ENCODE data around the gene ATP6V0D1.
A peak's percentile ranks its signal among the peaks of the same experiment; 100 is the strongest.

Gene ATP6V0D1

GRCh38 chr16:67445441-67445912, 35.5 kb downstream of the ATP6V0D1 start:
- ATAC-seq (no peak), DNase-seq (no peak)

- DNase-seq (no peak), ATAC-seq (no peak)
Measured at GRCh38 chr16:67445126-67445426, 35.9 kb downstream of the ATP6V0D1 start.

GRCh38 chr16:67444259-67445125, 36.5 kb downstream of the ATP6V0D1 start:
- DNase-seq (no peak), ATAC-seq (no peak)

- DNase-seq = no peak
Measured at GRCh38 chr16:67443265-67443664, 37.7 kb downstream of the ATP6V0D1 start.

GRCh38 chr16:67442581-67443255, 38.2 kb downstream of the ATP6V0D1 start:
- ATAC-seq (no peak), DNase-seq (no peak)

More at GRCh38 chr16:67443265-67443664, 37.7 kb downstream of the ATP6V0D1 start:
- no peak for ATAC-seq

DNA sequence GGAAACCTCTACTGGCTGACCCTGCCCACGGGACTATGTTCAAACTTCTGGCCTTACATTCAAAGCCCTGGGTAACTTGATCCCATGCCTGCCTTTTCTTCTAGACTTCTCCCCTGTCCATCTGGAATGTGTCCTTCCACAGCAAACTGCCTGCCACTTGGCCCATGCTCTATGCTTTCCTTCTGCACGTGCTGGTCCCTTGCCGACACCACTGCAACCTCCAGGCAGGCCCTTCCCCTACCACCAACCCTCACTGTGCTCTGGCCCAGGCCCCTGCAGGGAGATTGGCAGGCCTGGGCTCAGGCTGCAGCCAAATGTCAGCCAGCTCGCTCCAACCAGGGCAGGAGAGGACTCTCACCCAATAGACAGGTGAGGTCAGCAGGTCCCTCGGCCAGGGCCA, 39.0 kb downstream of the ATP6V0D1 start:
- ATAC-seq (no peak), DNase-seq (no peak)

- DNase-seq (no peak), ATAC-seq (no peak)
Measured at GRCh38 chr16:67441271-67441753, 39.6 kb downstream of the ATP6V0D1 start.

GRCh38 chr16:67438824-67439393, 42.0 kb downstream of the ATP6V0D1 start:
- DNase-seq (no peak), ATAC-seq (no peak)

DNA sequence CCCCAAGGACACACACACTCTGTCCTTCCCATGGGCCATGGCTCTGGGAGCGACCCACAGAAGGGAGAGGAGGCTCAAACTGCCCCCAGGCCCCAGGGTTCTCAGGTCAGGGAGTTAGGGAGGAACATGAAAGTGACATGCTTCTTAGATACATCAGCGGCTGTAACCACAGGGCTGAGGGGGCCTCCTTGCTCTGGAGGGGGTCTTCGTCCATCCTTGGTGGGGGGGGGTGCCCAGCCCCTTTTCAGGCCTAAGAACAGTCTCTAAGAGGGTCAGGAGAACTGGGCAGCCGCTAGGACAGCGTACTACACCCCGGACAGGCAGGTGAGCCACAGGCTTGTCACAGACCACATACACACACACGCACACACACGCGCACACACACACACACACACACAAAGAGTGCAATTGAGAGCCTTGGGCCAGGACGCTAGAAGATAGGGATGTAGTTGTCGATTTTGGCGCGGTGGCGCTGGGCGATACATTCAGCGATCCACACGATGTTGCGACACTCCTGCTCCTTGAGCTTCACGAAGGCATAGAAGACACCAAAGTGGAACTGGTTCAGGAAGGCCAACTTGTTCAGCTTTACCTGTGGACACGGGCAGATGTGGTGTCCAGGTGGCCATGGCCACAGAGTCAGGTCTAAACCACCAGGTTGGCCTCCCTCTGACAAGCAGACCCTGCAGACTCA, 42.7 kb downstream of the ATP6V0D1 start:
- DNase-seq = no peak
- ATAC-seq = no peak

- DNase-seq (no peak), ATAC-seq (peak; percentile 42)
Measured at GRCh38 chr16:67437513-67437912, 43.4 kb downstream of the ATP6V0D1 start.

GRCh38 chr16:67436640-67437193, 44.2 kb downstream of the ATP6V0D1 start:
- no peak for DNase-seq
- ATAC-seq = no peak

- ATAC-seq (no peak), DNase-seq (no peak)
Measured at GRCh38 chr16:67435758-67436164, 45.2 kb downstream of the ATP6V0D1 start.

GRCh38 chr16:67433131-67433719, 47.7 kb downstream of the ATP6V0D1 start:
- no peak for DNase-seq
- ATAC-seq = no peak

- DNase-seq = no peak
- no peak for ATAC-seq
Measured at GRCh38 chr16:67432506-67432890, 48.5 kb downstream of the ATP6V0D1 start.

DNA sequence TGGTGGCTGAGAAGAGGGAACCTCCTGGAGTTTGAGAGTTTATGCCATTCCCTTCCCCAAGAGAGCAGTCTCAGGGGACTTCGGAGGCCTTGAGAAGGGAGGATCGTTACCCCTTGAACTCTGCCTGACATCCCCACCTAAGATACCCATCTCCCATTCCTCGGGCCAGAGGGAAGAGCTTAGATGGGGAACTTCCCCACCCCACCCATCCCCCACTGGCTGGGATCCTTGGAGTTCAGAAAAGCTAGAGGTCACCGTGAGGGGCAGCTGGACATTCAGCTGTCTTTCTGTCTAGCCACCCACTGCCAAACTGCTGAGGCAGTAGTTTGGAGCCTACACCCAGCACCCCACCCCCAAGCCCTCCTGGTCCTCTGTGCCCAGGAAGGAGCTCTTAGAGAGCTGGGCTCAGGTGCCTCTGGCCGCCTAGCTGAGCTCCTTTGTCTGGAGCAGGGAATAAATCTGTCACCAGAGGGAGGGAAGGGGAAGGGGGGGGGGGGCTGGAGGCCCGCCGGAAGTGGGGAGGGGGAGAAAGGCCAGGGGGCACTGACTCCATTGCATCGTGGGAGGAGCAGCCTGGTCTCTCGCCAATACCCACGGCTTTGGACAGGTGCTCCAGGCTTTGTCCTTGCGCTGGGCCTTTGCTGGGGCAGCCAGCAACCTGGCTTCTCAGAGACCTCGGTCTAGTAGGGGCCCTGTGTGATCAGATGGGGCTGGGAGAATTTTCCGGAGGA, 49.0 kb downstream of the ATP6V0D1 start:
- ATAC-seq (no peak), DNase-seq (no peak)

DNA sequence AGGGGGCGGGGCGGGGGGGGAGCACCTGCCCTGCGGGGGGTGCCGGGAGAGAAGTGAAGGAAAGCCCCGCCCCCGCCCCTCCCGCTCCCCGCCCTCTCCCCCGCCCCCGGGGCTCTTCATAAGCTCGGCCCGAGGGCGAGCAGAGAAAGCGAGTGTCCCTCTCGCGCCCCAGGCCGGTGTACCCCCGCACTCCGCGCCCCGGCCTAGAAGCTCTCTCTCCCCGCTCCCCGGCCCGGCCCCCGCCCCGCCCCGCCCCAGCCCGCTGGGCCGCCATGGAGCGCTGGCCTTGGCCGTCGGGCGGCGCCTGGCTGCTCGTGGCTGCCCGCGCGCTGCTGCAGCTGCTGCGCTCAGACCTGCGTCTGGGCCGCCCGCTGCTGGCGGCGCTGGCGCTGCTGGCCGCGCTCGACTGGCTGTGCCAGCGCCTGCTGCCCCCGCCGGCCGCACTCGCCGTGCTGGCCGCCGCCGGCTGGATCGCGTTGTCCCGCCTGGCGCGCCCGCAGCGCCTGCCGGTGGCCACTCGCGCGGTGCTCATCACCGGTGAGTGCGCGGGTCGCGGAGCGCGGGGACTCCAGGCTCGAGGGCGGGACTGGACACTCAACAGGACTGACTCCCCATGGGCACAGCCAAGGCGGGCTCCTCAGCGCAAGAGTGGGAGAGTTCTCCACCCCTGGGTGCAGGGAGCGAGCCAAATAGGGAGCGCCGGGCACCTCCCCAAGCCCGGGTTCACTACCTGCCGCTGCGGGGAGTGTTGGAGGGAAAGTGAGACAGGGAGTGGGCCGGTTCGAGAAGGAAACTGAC, 49.8 kb downstream of the ATP6V0D1 start, which contains the start of gene HSD11B2:
Gene HSD11B2, plus strand, starts transcription at position 145 of the 798 bp plus-strand sequence. Its CDS starts 128 bp downstream, at position 273.
- peak; percentile 48 for ATAC-seq
- peak; percentile 39 for DNase-seq

GRCh38 chr16:67430504-67430976, 50.4 kb downstream of the ATP6V0D1 start:
- peak; percentile 45 for DNase-seq
- ATAC-seq = peak; percentile 26

- ATAC-seq (no peak), DNase-seq (no peak)
Measured at GRCh38 chr16:67429799-67430503, 51.0 kb downstream of the ATP6V0D1 start.
